Prostate gland (tissue), 2 donors: ENCODE measurements around the gene ARHGEF39.

Experiments
- CTCF ChIP-seq, 4 experiments: fragments of 200-600 bp in 2 of 4; fragments of 450-650 bp in 2 of 4; sonication (generic) in 2 of 4; IDR thresholded peaks; 1 replicate in 3 of 4; 2 replicates in 1 of 4; pipeline ENCODE4 v1.5.1; 2016 to 2019; ENCODE audit warnings: antibody characterized with exemption in 4 of 4, mild to moderate bottlenecking in 2 of 4, moderate library complexity in 2 of 4
- POLR2A ChIP-seq: fragments of 450-650 bp; IDR thresholded peaks from one replicate; pipeline ENCODE4 v1.6.1; 2016; ENCODE audit warnings: antibody characterized with exemption, mild to moderate bottlenecking

GRCh38 chr9:35616681-35617459 lies 48.1 kb downstream of the ARHGEF39 start:
- TF ChIP-seq CTCF (IDR thresholded peaks at IDR 0.05) (peak in 1 of 4 experiments; percentile 10), POLR2A (no peak)
